Activated CD4-positive, alpha-beta T cell treated with anti-CD3 and anti-CD28 coated beads, Interleukin-2, amount 50 U/mL, for 16 hours (primary cell): ENCODE results near the gene ZC3H18.

Source experiments
- DNase-seq: peaks from one replicate; pipeline ENCODE4 v3.0.0-alpha.2; 2020

The ZC3H18 gene

GRCh38 chr16:88584676-88585075, 14.5 kb downstream of the ZC3H18 start:
- DNase-seq: no peak

- DNase-seq: no peak
Measured at GRCh38 chr16:88585269-88585668, 15.1 kb downstream of the ZC3H18 start.

- DNase-seq: no peak
Measured at GRCh38 chr16:88585927-88586581, 15.9 kb downstream of the ZC3H18 start.

GRCh38 chr16:88588148-88588547, 17.9 kb downstream of the ZC3H18 start:
- DNase-seq: no peak

- peak; percentile 51 for DNase-seq
Measured at GRCh38 chr16:88588754-88589153, 18.6 kb downstream of the ZC3H18 start.

GRCh38 chr16:88589441-88589840, 19.2 kb downstream of the ZC3H18 start:
- DNase-seq: no peak

GRCh38 chr16:88591577-88592021, 21.4 kb downstream of the ZC3H18 start:
- DNase-seq: peak; percentile 63

GRCh38 chr16:88593061-88593460, 22.9 kb downstream of the ZC3H18 start:
- DNase-seq: no peak

GRCh38 chr16:88593489-88593888, 23.3 kb downstream of the ZC3H18 start:
- no peak for DNase-seq

GRCh38 chr16:88593910-88594309, 23.7 kb downstream of the ZC3H18 start:
- no peak for DNase-seq

GRCh38 chr16:88595101-88595500, 24.9 kb downstream of the ZC3H18 start:
- DNase-seq: no peak

GRCh38 chr16:88595921-88596320, 25.7 kb downstream of the ZC3H18 start:
- DNase-seq: no peak

GRCh38 chr16:88596483-88596882, 26.3 kb downstream of the ZC3H18 start:
- DNase-seq: peak; percentile 21

GRCh38 chr16:88597856-88598491, 27.8 kb downstream of the ZC3H18 start:
- DNase-seq: no peak

GRCh38 chr16:88599092-88599733, 29.0 kb downstream of the ZC3H18 start:
- no peak for DNase-seq

- no peak for DNase-seq
Measured at GRCh38 chr16:88599825-88600538, 29.8 kb downstream of the ZC3H18 start.

GRCh38 chr16:88600539-88600896, 30.3 kb downstream of the ZC3H18 start:
- no peak for DNase-seq

GRCh38 chr16:88601313-88602036, 31.3 kb downstream of the ZC3H18 start:
- DNase-seq: no peak

- DNase-seq: no peak
Measured at GRCh38 chr16:88602091-88602490, 31.9 kb downstream of the ZC3H18 start.

- DNase-seq: no peak
Measured at GRCh38 chr16:88605186-88606147, 35.3 kb downstream of the ZC3H18 start.

GRCh38 chr16:88606148-88606757, 36.0 kb downstream of the ZC3H18 start:
- DNase-seq: no peak
